RPMI8226 (cell line): ENCODE data around the gene WASHC1.
A peak's percentile ranks its signal among the peaks of the same experiment; 100 is the strongest.
"Not testable (repeated sequence)": the region's sequence is repeated elsewhere in the genome, so short reads cannot be mapped to it uniquely, and the experiment has no call there.

Experiments used
- DNase-seq: peaks from one replicate; pipeline ENCODE4 v3.0.0-alpha.2; 2015

The WASHC1 gene, protein sequence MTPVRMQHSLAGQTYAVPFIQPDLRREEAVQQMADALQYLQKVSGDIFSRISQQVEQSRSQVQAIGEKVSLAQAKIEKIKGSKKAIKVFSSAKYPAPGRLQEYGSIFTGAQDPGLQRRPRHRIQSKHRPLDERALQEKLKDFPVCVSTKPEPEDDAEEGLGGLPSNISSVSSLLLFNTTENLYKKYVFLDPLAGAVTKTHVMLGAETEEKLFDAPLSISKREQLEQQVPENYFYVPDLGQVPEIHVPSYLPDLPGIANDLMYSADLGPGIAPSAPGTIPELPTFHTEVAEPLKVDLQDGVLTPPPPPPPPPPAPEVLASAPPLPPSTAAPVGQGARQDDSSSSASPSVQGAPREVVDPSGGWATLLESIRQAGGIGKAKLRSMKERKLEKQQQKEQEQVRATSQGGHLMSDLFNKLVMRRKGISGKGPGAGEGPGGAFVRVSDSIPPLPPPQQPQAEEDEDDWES

DNA sequence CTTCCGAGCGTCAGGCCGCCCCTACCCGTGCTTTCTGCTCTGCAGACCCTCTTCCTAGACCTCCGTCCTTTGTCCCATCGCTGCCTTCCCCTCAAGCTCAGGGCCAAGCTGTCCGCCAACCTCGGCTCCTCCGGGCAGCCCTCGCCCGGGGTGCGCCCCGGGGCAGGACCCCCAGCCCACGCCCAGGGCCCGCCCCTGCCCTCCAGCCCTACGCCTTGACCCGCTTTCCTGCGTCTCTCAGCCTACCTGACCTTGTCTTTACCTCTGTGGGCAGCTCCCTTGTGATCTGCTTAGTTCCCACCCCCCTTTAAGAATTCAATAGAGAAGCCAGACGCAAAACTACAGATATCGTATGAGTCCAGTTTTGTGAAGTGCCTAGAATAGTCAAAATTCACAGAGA, at the start of gene WASHC1:
Gene WASHC1, minus strand, starts transcription at position 101 of the 400 bp plus-strand sequence. CDS start 4,457 bp downstream, outside the sequence.
- not testable (repeated sequence) for DNase-seq

DNA sequence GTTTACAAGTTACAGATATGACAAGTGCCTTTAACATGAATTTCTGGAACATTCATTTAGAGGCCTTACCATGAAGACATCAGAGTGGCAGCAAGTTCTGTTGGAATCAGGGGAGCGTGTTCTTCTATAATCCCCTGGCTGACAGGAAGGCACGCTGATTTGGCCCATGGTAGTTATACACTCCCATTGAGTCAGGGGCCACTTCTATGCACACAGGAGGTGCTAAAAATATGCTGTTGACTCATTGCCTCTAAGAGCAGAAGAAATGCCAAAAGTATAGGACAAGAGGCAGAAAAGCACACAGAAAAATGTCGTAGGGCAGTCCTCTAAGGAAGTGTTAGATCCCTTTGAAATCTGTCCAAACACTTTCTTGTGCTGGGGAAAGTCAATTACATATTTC, 49.1 kb upstream of the WASHC1 start:
- not testable (repeated sequence) for DNase-seq

DNA sequence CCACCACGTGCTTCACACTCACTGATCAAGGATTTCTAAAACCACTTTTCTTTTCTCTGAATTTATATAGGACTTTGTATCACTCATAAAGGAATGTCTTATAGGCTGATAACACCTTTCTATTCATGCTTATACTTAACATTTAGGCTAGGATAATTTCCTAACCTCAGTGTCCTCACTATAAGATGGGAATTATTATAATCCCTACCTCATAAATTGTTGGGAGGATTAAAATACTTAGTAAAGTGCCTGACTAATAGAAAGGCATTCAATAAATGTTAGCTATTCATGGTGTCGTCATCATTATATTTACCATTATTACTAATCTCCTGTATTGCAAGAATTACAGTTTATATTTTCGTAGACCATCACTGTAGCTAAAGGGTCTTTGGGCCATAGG, 47.1 kb upstream of the WASHC1 start:
- not testable (repeated sequence) for DNase-seq

DNA sequence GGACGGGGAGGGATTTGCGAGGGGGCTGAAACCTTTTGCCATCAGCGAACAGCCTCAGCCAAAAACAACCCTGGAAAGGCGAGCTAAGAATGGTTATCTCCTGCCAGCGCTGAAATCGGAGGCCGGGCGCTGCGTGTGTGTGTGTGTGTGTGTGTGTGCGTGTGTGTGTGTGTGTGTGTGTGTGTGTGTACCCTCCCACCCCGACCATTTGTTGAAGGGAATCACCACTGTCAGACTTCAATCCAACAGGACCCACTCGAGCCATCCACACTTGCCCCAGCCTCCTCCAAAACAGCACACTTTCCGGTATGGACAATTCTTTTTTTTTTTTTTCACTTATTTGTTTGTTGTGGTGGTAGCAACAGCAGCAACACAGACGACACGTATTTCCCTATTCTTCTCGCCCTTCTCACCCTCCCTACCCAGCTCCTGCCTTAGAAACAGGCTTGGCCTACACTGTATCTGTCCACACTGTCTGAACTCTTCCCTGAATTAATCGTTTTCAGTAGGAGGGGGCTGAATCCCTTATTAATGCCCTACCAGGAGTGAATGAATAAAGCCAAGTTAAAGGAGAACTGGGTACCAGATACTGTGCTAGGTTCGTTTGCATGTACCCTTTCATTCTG, 44.8 kb upstream of the WASHC1 start:
- DNase-seq = not testable (repeated sequence)

DNA sequence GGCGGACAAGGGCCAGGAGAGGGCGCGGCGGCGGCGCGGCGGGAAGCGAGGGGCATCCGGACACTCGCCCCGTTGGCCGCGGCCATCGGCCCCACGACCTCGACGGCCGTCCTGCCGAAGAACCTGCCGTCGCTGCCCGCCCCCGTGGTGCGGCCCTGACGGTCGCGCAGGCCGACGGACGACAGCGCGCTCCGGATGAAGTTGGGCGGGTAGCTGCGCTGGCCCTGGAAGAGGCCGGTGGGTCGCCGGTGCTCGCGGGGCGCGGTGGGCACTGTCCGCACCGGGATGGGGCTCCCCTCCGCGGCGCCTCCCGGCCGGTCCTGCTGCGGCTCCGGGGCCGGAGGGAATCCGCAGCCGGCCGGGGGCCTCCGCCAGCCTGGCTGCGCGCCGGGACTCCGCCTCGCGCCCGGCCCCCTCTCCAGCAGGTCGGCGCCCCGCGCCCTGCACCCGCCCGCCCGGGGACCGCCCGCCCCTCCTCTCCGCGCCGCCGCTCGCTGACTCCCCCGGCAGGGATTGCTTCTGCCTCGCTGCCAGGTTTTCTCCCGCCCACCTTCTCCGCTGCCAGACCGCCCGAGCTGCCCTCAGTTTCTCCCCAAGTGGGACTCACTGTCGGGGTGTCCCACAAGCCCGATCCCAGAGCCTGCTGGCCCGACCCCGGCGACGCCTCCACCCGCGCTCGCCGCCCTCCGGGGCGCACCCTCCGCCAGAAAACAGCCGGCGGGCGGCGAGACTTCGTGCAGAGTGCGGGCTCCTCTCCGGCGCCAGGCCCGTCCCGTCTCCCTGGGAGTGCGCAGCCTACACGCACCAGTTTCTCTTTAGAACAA, 44.0 kb upstream of the WASHC1 start:
- not testable (repeated sequence) for DNase-seq

DNA sequence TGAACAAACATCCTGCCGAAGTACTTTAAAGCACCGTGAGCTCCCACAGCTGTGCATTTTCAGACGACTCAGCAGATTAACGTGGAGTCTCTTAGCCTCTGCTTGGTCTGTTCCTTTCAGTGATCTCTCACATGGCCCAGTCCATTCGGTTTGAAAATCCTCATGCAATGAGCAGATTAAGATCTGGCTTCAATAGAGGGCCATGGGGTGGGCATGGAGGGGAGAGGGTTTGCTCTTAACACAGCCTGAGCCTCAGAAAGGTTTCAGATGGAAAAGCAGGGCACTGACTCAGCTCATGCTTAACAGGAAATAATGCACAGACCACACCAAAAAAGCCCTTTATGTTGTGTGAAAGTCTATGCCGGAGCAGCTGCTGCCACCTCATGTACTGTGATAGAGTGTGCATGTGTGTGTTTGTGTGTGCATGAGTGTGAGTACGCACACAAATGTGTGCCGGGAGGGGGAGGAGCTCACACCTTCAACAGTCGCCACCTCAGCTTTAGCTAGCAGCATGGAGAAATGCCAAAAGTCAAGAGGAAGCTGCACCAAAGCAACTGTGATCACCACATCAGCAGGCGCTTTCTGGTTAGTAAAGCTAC, 33.9 kb upstream of the WASHC1 start:
- peak; percentile 68 for DNase-seq

DNA sequence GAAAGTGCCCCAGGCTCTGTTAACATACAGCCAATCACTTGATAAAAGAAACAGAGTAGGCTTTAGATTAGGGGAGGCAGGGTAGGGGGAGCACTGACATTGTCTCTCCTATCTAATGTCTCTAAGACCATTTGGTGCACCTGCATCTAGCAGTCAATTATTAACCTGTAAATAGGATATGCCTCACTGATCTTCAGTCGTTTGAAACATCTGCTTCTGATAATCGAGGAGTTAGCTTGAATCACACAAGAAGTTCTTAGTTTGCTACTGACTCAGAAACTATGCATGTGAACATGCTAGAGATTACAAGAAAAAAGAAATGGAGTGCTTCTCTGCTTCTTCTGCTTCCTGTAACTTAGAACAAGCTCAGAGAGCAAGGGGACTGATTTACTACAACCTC, 23.4 kb upstream of the WASHC1 start:
- DNase-seq = not testable (repeated sequence)

DNA sequence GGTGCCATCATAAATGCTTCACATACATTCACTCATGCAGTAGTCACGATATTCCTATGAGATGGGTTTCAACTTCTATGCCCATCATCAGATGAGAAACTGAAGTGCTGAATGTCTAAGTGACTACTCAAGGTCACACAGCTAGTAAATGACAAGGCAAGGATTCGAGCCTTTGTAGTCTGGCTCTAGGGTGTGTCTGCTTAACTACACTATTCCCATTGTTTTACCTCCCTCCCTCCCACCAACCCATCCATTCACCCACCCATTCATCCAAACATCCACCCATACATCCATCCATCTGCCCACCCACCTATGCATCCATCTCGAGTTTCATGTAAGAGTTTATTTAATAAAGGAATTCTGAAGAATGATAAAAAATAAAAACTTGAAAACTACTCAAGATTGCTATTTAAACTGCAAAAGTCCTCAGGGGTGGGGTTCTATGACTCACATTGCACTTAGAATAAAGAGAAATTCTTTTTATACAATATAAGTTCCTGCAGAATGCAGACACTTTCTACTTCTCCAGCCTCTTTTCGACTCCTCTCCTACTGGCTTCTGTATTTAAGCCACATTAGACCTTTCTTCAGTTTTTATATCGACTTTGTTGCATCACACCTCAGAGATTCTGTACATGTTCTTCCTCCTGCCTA, 19.1 kb upstream of the WASHC1 start:
- DNase-seq = not testable (repeated sequence)

DNA sequence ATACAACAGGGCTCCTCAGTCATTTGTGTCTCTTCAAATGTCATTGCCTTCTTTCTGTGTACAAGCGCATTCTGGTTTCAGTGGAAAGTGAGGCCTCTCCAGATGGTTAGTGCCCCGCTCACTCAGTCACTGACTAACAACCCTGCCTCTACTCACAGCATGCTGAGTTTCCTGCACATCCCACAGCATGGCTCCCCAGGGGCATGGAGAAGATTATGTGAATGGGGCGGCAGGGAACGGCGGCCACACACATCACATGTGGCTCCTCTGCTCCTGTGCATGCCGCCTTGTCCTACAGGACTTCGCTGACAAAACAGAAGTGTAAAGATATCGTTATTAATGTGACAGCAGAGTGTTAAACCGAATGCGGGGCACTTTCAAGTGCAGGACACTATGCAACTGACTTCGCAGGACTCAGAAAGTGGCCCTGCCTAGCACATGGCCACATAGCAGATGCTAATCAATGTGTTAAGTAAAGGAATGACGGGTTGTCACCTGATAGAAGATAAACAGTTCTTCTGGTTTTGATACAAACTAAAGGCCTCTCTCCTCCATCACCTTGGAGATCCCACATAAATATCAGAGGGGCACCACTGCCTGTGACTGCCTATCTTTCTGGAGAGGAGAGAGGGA, 17.5 kb upstream of the WASHC1 start:
- not testable (repeated sequence) for DNase-seq

DNA sequence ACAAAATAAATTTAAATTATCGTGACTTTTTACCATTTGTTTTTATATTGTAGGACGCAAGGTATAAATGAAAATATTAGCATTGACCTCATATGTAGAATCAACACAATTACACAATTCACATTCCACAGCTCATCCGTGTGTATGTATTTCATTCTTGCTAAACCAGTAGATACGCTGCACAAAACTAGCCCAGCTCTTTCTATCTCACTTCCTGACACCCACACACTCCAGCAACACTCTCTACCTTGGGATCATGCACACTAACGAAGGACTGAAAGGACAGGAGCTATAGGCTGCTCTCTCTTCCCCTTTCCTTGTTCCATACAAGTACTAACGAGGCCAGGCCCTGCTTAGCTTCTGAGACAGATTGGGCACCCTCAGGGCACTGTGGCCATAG, 16.9 kb upstream of the WASHC1 start:
- DNase-seq = not testable (repeated sequence)

DNA sequence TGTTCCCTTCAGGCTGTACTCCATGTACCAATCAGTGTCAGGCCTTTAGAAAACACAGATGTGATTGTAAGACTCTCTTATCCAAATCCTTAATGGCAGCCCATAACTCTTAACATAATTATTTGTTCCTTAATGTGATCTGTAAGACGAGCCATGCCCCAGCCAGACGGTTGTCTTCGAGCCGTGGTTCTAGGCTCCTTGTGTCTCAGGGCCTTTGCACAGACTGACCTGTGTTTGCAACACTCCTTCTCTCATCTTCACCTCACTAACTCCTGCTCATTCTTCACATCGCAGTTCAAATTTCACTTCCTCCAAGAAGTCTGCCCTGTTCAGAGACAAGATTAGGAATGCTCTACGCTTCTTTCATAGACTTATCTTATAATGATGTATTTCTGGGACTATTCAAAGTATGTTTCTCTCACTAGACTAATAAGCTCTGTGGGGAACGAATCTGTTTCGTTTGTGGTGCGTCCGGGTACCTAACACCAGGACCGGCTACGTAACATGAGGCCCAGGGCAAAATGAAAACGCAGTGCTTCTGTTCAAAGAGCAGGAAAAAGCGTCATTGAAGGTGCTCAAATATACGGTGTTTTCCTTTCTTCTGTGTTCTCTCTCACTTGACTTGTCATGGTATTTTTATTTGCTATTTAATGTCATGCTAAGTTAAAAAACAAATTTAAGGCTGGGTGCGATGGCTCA, 16.1 kb upstream of the WASHC1 start:
- not testable (repeated sequence) for DNase-seq

DNA sequence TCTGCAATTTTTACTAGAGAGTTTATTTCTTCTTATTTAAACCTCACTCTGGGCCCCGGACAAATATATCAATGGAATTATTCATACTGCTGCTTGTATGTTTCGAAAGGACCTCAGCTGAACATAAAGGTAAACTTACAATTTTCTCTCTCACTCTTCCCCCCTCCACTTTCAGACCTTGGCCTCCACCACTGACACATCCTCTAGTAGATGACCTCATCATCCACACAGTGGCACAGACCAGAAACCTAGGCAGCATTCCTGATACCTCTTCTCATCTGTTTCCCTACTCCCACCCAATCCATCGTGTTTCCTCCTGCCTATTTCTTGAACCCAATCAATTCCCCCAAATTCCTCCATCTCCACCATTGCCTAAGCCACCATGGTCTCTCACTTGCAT, 15.2 kb upstream of the WASHC1 start:
- DNase-seq = not testable (repeated sequence)

DNA sequence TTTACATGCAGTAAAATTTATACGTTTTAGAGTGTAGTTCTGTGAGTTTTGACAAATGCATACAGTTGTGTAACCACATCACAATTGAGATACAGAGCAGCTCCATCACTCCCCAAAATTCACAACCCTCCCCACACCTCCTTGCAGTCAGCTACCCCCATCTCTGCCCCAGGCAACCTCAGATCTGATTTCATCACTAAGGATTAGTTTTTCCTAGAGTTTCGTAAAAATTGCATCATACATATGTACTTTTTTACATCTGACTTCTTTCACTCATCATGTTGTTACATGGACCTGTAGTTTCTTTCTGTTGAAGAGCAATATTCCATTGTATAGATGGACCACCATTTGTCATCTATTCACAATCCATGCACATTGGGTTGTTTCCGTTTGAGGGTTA, 14.4 kb upstream of the WASHC1 start:
- DNase-seq = not testable (repeated sequence)

DNA sequence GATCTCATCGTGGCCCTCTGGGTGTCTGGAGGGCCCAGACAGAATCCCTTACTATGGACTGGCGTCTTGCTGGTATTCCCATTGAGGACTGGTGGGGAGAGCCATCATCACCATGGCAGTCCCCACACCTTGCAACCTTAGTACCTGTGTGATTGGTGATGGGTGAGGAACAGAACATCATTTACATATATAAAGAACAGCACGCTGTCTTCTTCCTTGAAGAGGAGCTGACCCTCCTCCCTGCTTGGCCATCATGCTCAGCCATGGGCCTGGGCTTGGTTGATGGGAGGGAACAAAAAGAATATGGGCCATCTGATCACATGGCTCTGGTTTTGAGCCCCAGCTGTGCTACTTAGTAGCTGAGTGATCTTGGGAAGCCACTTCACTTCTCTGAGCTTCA, 13.9 kb upstream of the WASHC1 start:
- not testable (repeated sequence) for DNase-seq

DNA sequence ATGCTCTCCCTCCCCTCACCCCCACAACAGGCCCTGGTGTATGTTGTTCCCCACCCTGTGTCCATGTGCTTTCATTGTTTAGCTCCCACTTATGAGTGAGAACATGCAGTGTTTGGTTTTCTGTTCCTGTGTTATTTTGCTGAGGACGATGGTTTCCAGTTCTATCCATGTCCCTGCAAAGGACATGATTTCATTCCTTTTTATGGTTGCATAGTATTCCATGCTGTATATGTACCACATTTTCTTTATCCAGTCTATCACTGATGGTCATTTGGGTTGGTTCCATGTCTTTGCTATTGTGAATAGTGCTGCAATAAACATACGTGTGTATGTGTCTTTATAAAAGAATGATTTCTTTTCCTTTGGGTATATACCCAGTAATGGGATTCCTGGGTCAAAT, 12.6 kb upstream of the WASHC1 start:
- DNase-seq = not testable (repeated sequence)

DNA sequence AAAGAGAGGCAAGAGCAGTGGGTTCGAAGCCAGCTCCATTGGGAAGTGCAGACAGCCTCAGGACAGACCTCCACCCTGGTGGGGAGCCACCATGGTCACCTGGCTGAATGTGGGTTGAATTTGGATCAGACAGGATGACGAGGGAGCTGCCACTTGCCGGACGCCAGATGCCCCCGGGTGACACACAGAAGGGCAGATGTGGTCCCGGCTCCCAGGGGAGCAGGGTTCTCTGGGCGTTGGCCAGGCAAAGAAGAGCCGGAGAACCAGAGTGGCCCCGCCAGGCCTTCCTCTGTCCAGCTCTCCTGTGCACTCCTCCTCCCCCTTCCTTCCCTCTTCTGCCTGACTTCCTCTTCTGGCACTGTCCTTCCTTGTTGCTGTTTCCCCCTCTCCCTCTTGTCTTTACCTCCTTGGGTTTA, 12.0 kb upstream of the WASHC1 start:
- not testable (repeated sequence) for DNase-seq

DNA sequence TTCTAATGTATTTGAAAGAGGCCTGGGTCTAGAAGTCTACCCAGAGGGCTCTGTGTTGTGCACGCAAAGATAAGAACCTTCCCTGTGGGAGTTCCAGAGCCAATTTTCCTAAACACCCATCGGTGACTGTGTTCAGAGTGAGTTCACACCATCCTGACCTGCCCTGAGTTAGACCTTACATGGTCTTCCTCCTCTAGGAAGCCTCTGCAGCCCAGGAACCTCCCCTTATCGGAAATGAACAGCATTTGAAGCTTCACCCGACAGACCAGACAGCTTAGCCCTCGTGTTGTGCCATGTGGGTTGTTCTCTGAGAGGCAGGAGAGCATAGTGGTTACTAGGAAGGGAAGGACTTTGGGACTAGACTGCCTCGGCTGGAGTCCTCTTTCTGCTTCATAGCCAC, 3.1 kb upstream of the WASHC1 start:
- not testable (repeated sequence) for DNase-seq

DNA sequence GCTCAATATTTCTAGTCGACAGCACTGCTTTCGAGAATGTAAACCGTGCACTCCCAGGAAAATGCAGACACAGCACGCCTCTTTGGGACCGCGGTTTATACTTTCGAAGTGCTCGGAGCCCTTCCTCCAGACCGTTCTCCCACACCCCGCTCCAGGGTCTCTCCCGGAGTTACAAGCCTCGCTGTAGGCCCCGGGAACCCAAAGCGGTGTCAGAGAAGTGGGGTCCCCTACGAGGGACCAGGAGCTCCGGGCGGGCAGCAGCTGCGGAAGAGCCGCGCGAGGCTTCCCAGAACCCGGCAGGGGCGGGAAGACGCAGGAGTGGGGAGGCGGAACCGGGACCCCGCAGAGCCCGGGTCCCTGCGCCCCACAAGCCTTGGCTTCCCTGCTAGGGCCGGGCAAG, 481 bp downstream of the WASHC1 start:
- not testable (repeated sequence) for DNase-seq

DNA sequence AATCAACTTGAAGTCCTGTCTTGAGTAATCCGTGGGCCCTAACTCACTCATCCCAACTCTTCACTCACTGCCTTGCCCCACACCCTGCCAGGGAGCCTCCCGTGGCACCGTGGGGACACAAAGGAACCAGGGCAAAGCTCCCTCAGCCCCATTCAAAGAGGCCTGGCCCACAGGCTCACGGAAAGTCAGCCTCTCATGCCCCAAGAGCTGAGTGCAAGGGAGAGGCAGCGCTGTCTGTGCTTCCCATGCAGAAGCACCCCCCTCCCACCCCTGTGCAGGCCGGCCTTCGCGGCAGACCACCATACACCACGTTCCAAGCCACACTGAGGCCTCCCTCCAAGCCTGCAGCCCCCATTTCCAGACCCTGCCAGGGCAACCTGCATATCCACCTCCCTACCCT, 7.6 kb downstream of the WASHC1 start:
- not testable (repeated sequence) for DNase-seq

DNA sequence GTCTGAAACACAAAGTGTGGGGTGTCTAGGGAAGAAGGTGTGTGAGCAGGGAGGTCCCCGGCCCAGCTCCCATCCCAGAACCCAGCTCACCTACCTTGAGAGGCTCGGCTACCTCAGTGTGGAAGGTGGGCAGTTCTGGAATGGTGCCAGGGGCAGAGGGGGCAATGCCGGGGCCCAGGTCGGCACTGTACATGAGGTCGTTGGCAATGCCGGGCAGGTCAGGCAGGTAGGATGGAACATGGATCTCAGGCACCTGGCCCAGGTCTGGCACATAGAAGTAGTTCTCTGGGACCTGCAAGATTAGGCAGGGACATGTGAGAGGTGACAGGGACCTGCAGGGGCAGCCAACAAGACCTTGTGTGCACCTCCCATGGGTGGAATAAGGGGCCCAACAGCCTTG, 12.4 kb downstream of the WASHC1 start:
- not testable (repeated sequence) for DNase-seq
